Type B pancreatic cell (in vitro differentiated cells): ENCODE results near the gene ATP7B. TPM values are rescaled to one million over a fixed set of nuclear protein-coding genes. Genes with fewer than 3 reads are reported as not detected.
A peak's percentile ranks its signal among the peaks of the same experiment; 100 is the strongest.

ENCODE experiments used
- DNase-seq: peaks from one replicate; pipeline ENCODE4 v3.0.0; 2021; ENCODE audit warnings: mixed read lengths; ENCODE audit not compliant: unreplicated experiment; ENCODE audit errors: extremely low spot score
- H3K27ac Mint-ChIP-seq: 2 replicates; pipeline ENCODE4 v1.8.0; 2021; ENCODE audit warnings: mild to moderate bottlenecking, mixed read lengths
- H3K27me3 Mint-ChIP-seq: 2 replicates; pipeline ENCODE4 v1.8.0; 2021; ENCODE audit warnings: mixed read lengths
- H3K36me3 Mint-ChIP-seq: 2 replicates; pipeline ENCODE4 v1.8.0; 2021; ENCODE audit warnings: mixed read lengths
- H3K4me1 Mint-ChIP-seq: one replicate; pipeline ENCODE4 v1.8.0; 2021; ENCODE audit warnings: mixed read lengths; ENCODE audit not compliant: unreplicated experiment
- H3K4me3 Mint-ChIP-seq: 2 replicates; pipeline ENCODE4 v1.8.0; 2021; ENCODE audit warnings: mild to moderate bottlenecking, mixed read lengths
- H3K9me3 Mint-ChIP-seq: 2 replicates; pipeline ENCODE4 v1.8.0; 2021; ENCODE audit warnings: mixed read lengths
- total RNA-seq: library from RNA; stranded (reverse); gene quantifications from 2 replicates; pipeline ENCODE4 v1.2.1, GENCODE V29; 2021; ENCODE audit warnings: low replicate concordance
- TF ChIP-seq, protein P1 (sequence below): fragments of 200-600 bp; sonication (generic); conservative IDR thresholded peaks from 2 replicates; pipeline ENCODE4 v1.5.0; 2021; ENCODE audit warnings: antibody characterized with exemption, mild to moderate bottlenecking

Gene ATP7B
- total RNA-seq, 1 donor from 2014 or later = 27.7 TPM

DNA sequence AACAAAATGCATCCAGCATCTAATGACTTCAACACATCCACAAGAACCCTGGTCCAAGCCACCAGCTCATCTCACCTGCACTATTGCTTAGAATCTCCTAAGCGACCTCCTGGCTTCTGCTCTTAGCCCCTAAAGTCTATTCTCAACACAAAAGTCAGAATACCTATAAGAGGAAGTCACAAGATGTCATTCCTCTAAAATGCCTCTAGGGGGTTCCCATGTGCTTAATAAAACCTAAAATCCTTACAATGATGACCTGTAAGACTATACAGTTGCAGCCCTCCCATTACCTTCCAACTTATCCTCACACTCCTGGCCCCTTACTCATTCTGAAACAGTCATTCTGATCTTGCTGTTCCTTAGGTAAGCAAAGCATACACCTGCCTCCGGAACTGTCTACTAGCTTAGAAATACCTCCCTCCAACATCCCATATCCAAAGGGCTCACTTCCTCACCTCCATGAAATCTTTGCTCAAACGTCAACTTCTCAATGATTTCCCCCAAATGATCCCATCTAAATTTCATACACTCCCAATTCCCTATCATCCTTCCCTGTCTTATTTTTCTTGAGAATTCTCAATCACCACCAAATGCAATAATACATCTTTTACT, 10.0 kb downstream of the ATP7B start:
- TF ChIP-seq, protein P1, sequence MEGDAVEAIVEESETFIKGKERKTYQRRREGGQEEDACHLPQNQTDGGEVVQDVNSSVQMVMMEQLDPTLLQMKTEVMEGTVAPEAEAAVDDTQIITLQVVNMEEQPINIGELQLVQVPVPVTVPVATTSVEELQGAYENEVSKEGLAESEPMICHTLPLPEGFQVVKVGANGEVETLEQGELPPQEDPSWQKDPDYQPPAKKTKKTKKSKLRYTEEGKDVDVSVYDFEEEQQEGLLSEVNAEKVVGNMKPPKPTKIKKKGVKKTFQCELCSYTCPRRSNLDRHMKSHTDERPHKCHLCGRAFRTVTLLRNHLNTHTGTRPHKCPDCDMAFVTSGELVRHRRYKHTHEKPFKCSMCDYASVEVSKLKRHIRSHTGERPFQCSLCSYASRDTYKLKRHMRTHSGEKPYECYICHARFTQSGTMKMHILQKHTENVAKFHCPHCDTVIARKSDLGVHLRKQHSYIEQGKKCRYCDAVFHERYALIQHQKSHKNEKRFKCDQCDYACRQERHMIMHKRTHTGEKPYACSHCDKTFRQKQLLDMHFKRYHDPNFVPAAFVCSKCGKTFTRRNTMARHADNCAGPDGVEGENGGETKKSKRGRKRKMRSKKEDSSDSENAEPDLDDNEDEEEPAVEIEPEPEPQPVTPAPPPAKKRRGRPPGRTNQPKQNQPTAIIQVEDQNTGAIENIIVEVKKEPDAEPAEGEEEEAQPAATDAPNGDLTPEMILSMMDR = peak; percentile 75
- Mint-ChIP-seq H3K4me3 (no peak overlapping the region), H3K9me3 (no peaks in the 10 kb centered on the region), H3K27ac (peak overlapping the region; percentile 13), H3K4me1 (peaks cover 50% of the 10 kb centered on the region), H3K36me3 (no peaks in the 10 kb centered on the region), H3K27me3 (no peaks in the 10 kb centered on the region)
- DNase-seq = no peak

DNA sequence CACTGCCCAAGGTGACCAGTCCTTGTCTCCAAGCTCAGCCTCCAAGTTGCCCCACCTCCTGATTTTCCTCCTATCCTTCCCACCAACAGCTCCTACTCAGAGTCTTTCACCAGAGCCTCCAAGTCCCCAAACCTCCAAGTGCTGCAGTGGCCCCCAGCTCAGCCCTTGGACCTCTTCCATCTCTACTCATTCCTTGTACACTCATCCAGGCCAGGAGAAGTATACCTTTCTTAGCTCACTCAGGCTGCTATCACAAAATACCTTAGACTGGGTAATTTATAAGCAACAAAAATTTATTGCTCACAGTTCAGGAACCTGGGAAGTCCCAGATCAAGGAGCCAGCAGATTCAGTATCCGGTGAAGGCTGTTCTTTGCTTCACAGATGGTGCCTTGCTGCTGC, 11.3 kb downstream of the ATP7B start:
- TF ChIP-seq, protein P1 = no peak

DNA sequence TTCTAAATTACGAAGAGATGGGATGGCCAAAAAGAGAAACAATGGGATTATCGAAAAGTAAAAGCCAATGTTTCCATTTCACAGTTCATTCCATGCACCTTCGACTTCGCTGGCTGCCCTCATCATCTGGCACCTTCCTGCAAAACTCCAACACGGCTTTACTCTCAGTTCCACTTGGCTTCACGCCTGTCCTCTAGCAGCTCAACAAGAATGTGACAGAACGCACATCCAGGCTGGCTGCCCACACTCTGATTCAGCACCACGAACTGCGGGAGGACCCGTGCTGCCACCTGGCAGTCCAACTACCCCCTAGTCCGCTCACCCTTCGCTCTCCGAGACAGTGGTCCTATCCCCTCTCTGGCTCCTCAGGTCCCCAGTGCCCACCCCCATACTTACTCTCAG, 11.7 kb downstream of the ATP7B start:
- Mint-ChIP-seq H3K4me3 (peak overlapping the region; percentile 50), H3K27me3 (no peaks in the 10 kb centered on the region), H3K36me3 (no peaks in the 10 kb centered on the region), H3K27ac (peak overlapping the region; percentile 73), H3K4me1 (peaks cover 53% of the 10 kb centered on the region), H3K9me3 (no peaks in the 10 kb centered on the region)
- DNase-seq = no peak
- TF ChIP-seq, protein P1 = no peak

More for the DNA sequence above, 11.3 kb downstream of the ATP7B start:
- H3K36me3 Mint-ChIP-seq = no peaks in the 10 kb centered on the region
- H3K27ac Mint-ChIP-seq = peak overlapping the region; percentile 73
- no peaks in the 10 kb centered on the region for H3K27me3 Mint-ChIP-seq
- peak overlapping the region; percentile 50 for H3K4me3 Mint-ChIP-seq
- H3K4me1 Mint-ChIP-seq = peaks cover 55% of the 10 kb centered on the region
- H3K9me3 Mint-ChIP-seq = no peaks in the 10 kb centered on the region
- no peak for DNase-seq

DNA sequence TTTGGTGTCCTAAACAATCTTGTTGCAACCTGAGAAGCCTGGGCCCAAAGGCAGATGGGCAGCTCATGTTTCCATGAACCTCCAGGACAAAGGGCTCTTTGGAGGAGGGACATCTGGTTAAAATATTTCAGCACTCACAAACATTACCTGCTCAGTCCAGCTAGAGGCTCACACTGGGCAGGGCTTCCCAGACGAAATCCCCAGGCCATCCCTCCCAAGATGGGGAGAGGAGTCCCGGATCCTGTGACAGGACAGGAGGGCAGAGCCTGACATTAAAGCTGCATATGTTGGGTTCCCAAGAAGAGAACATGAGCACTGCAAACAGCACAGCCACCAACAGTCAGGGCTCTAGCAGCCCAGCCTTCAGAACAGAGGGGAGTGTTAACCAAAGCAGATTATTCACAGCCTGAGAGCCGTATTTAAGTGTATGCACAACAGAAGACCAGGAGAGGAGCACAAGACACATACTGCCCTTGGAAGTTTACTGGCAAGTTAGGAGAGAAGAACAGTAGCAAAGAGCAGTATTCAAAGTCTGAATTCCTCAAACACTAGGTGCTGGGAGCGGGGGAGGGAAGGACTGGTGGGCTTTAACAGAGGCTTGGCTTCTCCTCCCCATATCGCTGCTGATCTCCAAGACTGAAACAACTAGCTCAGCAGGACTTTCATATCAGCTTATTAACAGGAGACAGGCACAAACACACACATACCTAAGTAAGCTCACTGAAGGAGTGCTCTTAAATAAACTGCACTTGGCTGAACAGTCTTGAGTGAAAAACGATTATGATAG, 12.3 kb downstream of the ATP7B start:
- Mint-ChIP-seq H3K27ac (peak overlapping the region; percentile 77), H3K4me1 (peaks cover 51% of the 10 kb centered on the region), H3K4me3 (peak overlapping the region; percentile 59), H3K27me3 (no peaks in the 10 kb centered on the region), H3K9me3 (no peaks in the 10 kb centered on the region), H3K36me3 (no peaks in the 10 kb centered on the region)
- TF ChIP-seq, protein P1 = no peak
- DNase-seq = no peak

DNA sequence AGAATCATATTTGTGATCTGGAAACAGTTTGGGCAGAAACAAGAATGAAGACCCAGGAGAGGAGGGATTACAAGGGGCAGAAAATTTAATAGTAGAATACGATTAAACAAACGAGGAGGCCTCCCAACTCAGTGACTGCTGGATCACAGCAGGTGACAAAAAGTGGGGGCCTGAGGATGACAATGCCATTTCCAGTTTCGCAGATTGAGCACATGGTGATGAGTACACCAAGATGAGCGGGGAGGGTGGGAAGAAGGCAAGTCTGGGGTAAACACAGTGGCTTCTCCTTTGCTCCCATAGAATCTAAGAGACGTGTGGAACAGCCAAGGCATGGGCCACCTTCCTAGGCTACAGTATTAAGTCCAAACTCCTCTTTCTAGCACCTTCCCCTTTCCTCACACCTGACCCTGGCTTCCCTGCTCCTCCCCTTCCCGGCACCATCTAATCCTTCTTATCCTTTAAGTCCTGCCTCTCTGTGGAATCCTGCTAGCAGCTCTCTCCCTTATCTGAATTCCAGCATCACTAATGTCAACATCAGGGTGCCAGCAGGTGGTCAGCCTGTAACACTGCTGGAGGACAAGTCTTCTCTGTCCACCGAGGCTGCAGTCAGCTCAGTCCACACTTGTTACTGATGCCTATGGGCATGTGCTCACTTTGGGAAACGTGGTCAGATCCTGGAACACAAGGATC, 13.5 kb downstream of the ATP7B start:
- Mint-ChIP-seq H3K36me3 (no peaks in the 10 kb centered on the region), H3K4me3 (no peak overlapping the region), H3K27me3 (no peaks in the 10 kb centered on the region), H3K4me1 (peaks cover 47% of the 10 kb centered on the region), H3K9me3 (no peaks in the 10 kb centered on the region), H3K27ac (no peak overlapping the region)
- no peak for DNase-seq
- TF ChIP-seq, protein P1 = no peak
